Tibial artery (tissue), 4 donors: ENCODE measurements around the gene DNAH6.

Experiments used
- DNase-seq, 2 donors: peaks; one replicate each; pipeline ENCODE4 v3.0.0-alpha.2; 2019
- H3K27ac ChIP-seq, 2 donors: fragments of 200-600 bp; sonication (generic) in 1 of 2; 1 replicate in 1 of 2; 2 replicates in 1 of 2; pipeline ENCODE4 v1.5.1; 2018 to 2019; ENCODE audit warnings: mild to moderate bottlenecking in 1 of 2
- H3K27me3 ChIP-seq, 2 donors: fragments of 200-600 bp; sonication (generic) in 1 of 2; one replicate each; pipeline versions ENCODE4 v1.5.1 to v1.6.0; 2016 to 2019
- H3K36me3 ChIP-seq, 3 donors: fragments of 200-600 bp; sonication (generic) in 2 of 3; one replicate each; pipeline ENCODE4 v1.5.1; 2016 to 2019; ENCODE audit warnings: mild to moderate bottlenecking in 2 of 3
- H3K4me1 ChIP-seq, 4 donors: fragments of 200-600 bp; sonication (generic) in 2 of 4; 1 replicate in 3 of 4; 2 replicates in 1 of 4; pipeline ENCODE4 v1.5.1; 2016 to 2019
- H3K4me3 ChIP-seq, 2 donors: fragments of 200-600 bp; sonication (generic) in 1 of 2; 1 replicate in 1 of 2; 2 replicates in 1 of 2; pipeline ENCODE4 v1.5.1; 2018 to 2019; ENCODE audit warnings: mild to moderate bottlenecking in 2 of 2
- H3K9me3 ChIP-seq, 3 donors: fragments of 200-600 bp; sonication (generic) in 1 of 3; one replicate each; pipeline ENCODE4 v1.5.1; 2016 to 2019
- CTCF ChIP-seq, 2 experiments: fragments of 200-600 bp in 1 of 2; fragments of 450-650 bp in 1 of 2; IDR thresholded peaks; one replicate each; pipeline ENCODE4 v1.5.1; 2017 to 2019; ENCODE audit warnings: antibody characterized with exemption in 2 of 2, mild to moderate bottlenecking in 1 of 2, moderate library complexity in 1 of 2
- intact Hi-C: fragments of 100-400 bp; cut with DNase I; formaldehyde crosslinking; loops from one replicate; pipeline ENCODE4 v1.15.0; 2023; ENCODE audit warnings: low total_unique reads

DNAH6 gene

GRCh38 chr2:84556190-84556589 is 39.9 kb downstream of the DNAH6 start:
- intact Hi-C loops, result no loop called here
- H3K27me3 ChIP-seq, result no peaks in the 10 kb centered on the region
- no peak for DNase-seq
- no peak overlapping the region for H3K4me3 ChIP-seq
- peaks cover 0 to 14% (median 0%) of the 10 kb centered on the region in 3 donors for H3K9me3 ChIP-seq
- H3K4me1 ChIP-seq, result no peaks in the 10 kb centered on the region
- H3K27ac ChIP-seq, result no peak overlapping the region
- no peaks in the 10 kb centered on the region for H3K36me3 ChIP-seq
- no peak for TF ChIP-seq CTCF (IDR thresholded peaks at IDR 0.05)

GRCh38 chr2:84559838-84560237 is 43.5 kb downstream of the DNAH6 start:
- Histone ChIP-seq H3K4me1 (no peaks in the 10 kb centered on the region), H3K36me3 (no peaks in the 10 kb centered on the region), H3K4me3 (no peak overlapping the region), H3K27ac (no peak overlapping the region), H3K9me3 (peaks cover 0 to 14% (median 0%) of the 10 kb centered on the region in 3 donors), H3K27me3 (no peaks in the 10 kb centered on the region)
- intact Hi-C loops, result no loop called here
- no peak for DNase-seq
- no peak for TF ChIP-seq CTCF (IDR thresholded peaks at IDR 0.05)

GRCh38 chr2:84579661-84580060 is 63.4 kb downstream of the DNAH6 start:
- Histone ChIP-seq H3K27me3 (no peaks in the 10 kb centered on the region), H3K4me1 (no peaks in the 10 kb centered on the region), H3K4me3 (no peak overlapping the region), H3K36me3 (no peaks in the 10 kb centered on the region), H3K27ac (no peak overlapping the region), H3K9me3 (no peaks in the 10 kb centered on the region)
- intact Hi-C loops, result no loop called here
- no peak for DNase-seq
- no peak for TF ChIP-seq CTCF (IDR thresholded peaks at IDR 0.05)

GRCh38 chr2:84603911-84604310 is 87.6 kb downstream of the DNAH6 start:
- H3K4me3 ChIP-seq, result no peak overlapping the region
- no peaks in the 10 kb centered on the region for H3K27me3 ChIP-seq
- H3K36me3 ChIP-seq, result no peaks in the 10 kb centered on the region
- intact Hi-C loops, result no loop called here
- H3K9me3 ChIP-seq, result no peaks in the 10 kb centered on the region
- no peak for DNase-seq
- H3K27ac ChIP-seq, result no peak overlapping the region
- TF ChIP-seq CTCF (IDR thresholded peaks at IDR 0.05), result no peak
- no peaks in the 10 kb centered on the region for H3K4me1 ChIP-seq

GRCh38 chr2:84613082-84613481 is 96.8 kb downstream of the DNAH6 start:
- TF ChIP-seq CTCF (IDR thresholded peaks at IDR 0.05), result no peak
- intact Hi-C loops, result no loop called here

GRCh38 chr2:84619794-84620371 is 103.6 kb downstream of the DNAH6 start:
- Histone ChIP-seq H3K9me3 (no peaks in the 10 kb centered on the region), H3K4me1 (no peaks in the 10 kb centered on the region), H3K27me3 (no peaks in the 10 kb centered on the region), H3K36me3 (no peaks in the 10 kb centered on the region), H3K27ac (no peak overlapping the region), H3K4me3 (no peak overlapping the region)
- TF ChIP-seq CTCF (IDR thresholded peaks at IDR 0.05), result no peak
- no peak for DNase-seq
- intact Hi-C loops, result no loop called here

More at GRCh38 chr2:84613082-84613481, 96.8 kb downstream of the DNAH6 start:
- Histone ChIP-seq H3K27me3 (no peaks in the 10 kb centered on the region), H3K4me1 (no peaks in the 10 kb centered on the region), H3K9me3 (no peaks in the 10 kb centered on the region), H3K36me3 (no peaks in the 10 kb centered on the region), H3K4me3 (no peak overlapping the region), H3K27ac (no peak overlapping the region)
- DNase-seq, result no peak
